ENCODE results near the gene SAMD4A. TPM values are rescaled to one million over a fixed set of nuclear protein-coding genes. Genes with fewer than 3 reads are reported as not detected.

Gene SAMD4A
- total RNA-seq, 1 donor from 2014 or later, result 14.4 TPM

DNA sequence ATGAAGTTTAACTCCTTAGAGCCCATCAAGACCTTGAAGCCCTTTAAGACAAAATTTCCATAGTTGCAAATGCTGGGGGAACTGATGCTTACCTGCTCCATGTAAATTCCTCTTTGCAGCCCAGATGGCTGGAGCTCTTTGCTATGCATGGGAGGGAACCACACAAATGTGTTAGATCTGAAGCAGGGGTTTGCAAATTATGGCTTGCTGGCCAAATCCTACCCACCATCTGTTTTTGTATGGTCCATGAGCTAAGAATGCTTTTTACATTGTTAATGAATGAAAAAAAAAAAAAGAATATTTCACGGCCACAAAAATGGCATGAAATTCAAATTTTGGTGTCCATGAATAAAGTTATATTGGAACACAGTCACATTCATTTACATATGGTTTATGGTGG lies 261.1 kb downstream of the SAMD4A start:
- H3K4me3 Mint-ChIP-seq, result no peak overlapping the region
- no peak overlapping the region for H3K27ac Mint-ChIP-seq
- H3K9me3 Mint-ChIP-seq, result peaks cover 19% of the 10 kb centered on the region
- no peaks in the 10 kb centered on the region for H3K4me1 Mint-ChIP-seq (ENCODE audit: unreplicated experiment)
- H3K27me3 Mint-ChIP-seq, result no peaks in the 10 kb centered on the region
- TF ChIP-seq, protein P1, sequence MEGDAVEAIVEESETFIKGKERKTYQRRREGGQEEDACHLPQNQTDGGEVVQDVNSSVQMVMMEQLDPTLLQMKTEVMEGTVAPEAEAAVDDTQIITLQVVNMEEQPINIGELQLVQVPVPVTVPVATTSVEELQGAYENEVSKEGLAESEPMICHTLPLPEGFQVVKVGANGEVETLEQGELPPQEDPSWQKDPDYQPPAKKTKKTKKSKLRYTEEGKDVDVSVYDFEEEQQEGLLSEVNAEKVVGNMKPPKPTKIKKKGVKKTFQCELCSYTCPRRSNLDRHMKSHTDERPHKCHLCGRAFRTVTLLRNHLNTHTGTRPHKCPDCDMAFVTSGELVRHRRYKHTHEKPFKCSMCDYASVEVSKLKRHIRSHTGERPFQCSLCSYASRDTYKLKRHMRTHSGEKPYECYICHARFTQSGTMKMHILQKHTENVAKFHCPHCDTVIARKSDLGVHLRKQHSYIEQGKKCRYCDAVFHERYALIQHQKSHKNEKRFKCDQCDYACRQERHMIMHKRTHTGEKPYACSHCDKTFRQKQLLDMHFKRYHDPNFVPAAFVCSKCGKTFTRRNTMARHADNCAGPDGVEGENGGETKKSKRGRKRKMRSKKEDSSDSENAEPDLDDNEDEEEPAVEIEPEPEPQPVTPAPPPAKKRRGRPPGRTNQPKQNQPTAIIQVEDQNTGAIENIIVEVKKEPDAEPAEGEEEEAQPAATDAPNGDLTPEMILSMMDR (conservative IDR thresholded peaks at IDR 0.05), result no peak
- H3K36me3 Mint-ChIP-seq, result no peaks in the 10 kb centered on the region
- no peak for DNase-seq (ENCODE audit: extremely low spot score, unreplicated experiment)

DNA sequence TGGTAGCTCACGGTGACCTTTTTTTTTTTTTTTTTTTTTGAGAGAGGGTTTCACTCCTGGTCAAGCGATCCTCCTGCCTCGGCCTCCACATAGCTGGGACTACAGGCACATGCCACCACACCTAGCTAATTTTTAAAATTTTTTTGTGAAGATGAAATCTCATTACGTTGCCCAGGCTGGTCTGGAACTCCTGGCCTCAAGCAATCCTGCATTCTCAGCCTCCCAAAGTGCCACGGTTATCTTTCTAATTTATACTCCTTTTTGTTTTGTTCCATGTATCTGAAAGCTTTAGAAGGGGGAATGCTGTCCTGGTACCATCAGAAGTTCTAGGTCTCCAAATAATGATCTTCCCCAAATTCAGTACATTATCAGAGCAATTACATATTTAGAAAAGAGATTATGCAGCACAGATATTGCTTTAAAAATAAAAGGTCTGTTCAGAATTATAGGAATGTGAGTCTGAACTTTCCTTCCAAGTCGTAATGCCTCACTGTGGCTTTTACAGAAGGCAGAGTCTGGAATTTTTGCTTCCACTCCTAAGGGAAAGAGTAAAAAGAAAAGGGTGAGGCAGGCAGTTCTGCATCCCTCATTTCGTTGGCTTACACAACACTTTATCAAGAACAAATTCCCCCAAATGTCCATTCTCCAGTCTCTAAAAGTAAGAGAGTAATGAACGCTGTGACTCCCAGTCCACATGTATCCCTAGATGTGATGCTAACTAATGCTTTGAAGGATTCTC lies 262.7 kb downstream of the SAMD4A start:
- Mint-ChIP-seq H3K27ac (no peak overlapping the region), H3K4me3 (no peak overlapping the region), H3K4me1 (ENCODE audit: unreplicated experiment) (no peaks in the 10 kb centered on the region), H3K36me3 (no peaks in the 10 kb centered on the region), H3K27me3 (no peaks in the 10 kb centered on the region), H3K9me3 (peaks cover 11% of the 10 kb centered on the region)
- no peak for DNase-seq (ENCODE audit: extremely low spot score, unreplicated experiment)
- TF ChIP-seq, protein P1 (conservative IDR thresholded peaks at IDR 0.05), result no peak

DNA sequence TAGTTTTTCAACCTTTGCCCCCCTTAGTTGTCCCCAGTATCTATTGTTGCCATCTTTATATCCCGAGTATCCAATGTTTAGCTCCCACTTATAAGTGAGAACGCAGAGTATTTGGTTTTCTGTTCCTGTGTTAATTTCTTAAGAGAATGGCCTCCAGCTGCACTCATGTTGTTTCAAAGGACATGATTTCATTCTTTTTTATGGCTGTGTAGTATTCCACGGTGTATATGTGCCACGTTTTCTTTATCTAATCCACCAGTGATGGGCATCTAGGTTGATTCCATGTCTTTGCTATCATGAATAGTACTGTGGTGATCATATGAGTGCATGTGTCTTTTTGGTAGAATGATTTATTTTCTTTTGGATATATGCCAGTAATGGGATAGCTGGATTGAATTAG lies 263.7 kb downstream of the SAMD4A start:
- no peak for DNase-seq (ENCODE audit: extremely low spot score, unreplicated experiment)
- no peaks in the 10 kb centered on the region for H3K4me1 Mint-ChIP-seq (ENCODE audit: unreplicated experiment)
- H3K4me3 Mint-ChIP-seq, result no peak overlapping the region
- no peak overlapping the region for H3K27ac Mint-ChIP-seq
- TF ChIP-seq, protein P1 (conservative IDR thresholded peaks at IDR 0.05), result no peak
- no peaks in the 10 kb centered on the region for H3K36me3 Mint-ChIP-seq
- H3K9me3 Mint-ChIP-seq, result peaks cover 7% of the 10 kb centered on the region
- H3K27me3 Mint-ChIP-seq, result no peaks in the 10 kb centered on the region

DNA sequence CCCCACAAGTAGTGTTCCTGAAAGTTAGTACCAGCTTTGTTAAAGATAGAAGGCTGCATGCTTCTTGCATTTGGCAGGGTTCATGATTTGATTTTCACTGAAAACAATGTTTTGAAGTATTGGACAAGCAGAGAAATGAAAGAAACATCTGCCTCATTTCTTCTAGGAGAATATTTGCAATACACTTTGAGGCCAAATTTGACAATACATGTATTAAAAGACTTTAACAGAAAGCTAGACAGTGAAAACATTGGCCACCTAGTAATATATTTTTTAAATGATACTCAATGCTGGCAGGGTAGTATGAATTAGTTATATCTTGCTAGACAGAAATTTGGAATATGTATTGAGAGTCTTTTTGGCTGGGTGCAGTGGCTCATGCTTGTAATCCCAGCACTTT lies 267.2 kb downstream of the SAMD4A start:
- Mint-ChIP-seq H3K27me3 (no peaks in the 10 kb centered on the region), H3K9me3 (no peaks in the 10 kb centered on the region), H3K36me3 (no peaks in the 10 kb centered on the region), H3K4me3 (no peak overlapping the region), H3K4me1 (ENCODE audit: unreplicated experiment) (no peaks in the 10 kb centered on the region), H3K27ac (no peak overlapping the region)
- no peak for DNase-seq (ENCODE audit: extremely low spot score, unreplicated experiment)
- TF ChIP-seq, protein P1 (conservative IDR thresholded peaks at IDR 0.05), result no peak

DNA sequence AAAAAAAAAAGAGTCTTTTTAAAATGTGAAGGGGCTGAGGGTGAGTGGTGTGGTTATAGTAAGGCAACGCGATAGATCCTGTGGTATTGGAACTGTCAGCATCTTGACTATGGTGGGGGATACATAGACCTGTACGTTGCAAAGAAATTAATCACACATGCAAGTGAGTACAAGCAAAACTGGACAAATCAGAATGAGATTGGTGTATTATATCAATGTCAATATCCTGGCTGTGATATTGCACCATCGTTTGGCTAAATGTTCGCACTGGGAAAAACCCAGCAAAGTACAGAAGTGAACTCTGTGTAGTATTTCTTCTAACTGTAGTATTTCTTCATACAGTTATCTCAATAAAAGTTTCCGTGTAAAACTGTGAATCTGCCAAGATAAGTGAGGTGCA lies 267.8 kb downstream of the SAMD4A start:
- Mint-ChIP-seq H3K27ac (no peak overlapping the region), H3K4me3 (no peak overlapping the region), H3K9me3 (no peaks in the 10 kb centered on the region), H3K27me3 (no peaks in the 10 kb centered on the region), H3K36me3 (no peaks in the 10 kb centered on the region), H3K4me1 (ENCODE audit: unreplicated experiment) (no peaks in the 10 kb centered on the region)
- TF ChIP-seq, protein P1 (conservative IDR thresholded peaks at IDR 0.05), result no peak
- DNase-seq (ENCODE audit: extremely low spot score, unreplicated experiment), result no peak
